PC-9 (cell line): ENCODE results near the gene ZCCHC14. TPM values are rescaled to one million over a fixed set of nuclear protein-coding genes. Genes with fewer than 3 reads are reported as not detected.

Source experiments
- BruUV-seq: library from RNA; stranded (reverse); fragments of 400-500 nt; replicated peaks from 2 replicates; lab custom pipeline; 2021; lab: Mats Ljungman, UMichigan
- CTCF ChIA-PET: fragments of 300-600 bp; sonication (Branson Sonifier 250); formaldehyde crosslinking; loops from one replicate; lab custom pipeline; 2022; ENCODE audit warnings: antibody characterized with exemption; lab: Charles Lee
- POLR2A ChIA-PET: fragments of 300-600 bp; sonication (Branson Sonifier 250); formaldehyde crosslinking; loops from one replicate; lab custom pipeline; 2022; ENCODE audit warnings: antibody characterized with exemption; ENCODE audit not compliant: unreplicated experiment; lab: Charles Lee
- DNase-seq, 2 experiments: peaks; one replicate each; pipeline versions ENCODE4 v3.0.0 to v3.0.0-alpha.2; 2015 to 2022; ENCODE audit warnings: mixed read lengths in 1 of 2
- H2AFZ ChIP-seq: fragments of 200-600 bp; sonication (generic); 2 replicates; pipeline ENCODE4 v1.8.1; 2017; ENCODE audit warnings: antibody characterized with exemption
- H3F3A ChIP-seq: fragments of 200-600 bp; sonication (generic); 2 replicates; pipeline ENCODE4 v1.8.1; 2017; ENCODE audit warnings: antibody characterized with exemption, mild to moderate bottlenecking, low read depth; ENCODE audit not compliant: insufficient read depth
- H3K27ac ChIP-seq: fragments of 200-600 bp; sonication (generic); 2 replicates; pipeline ENCODE4 v1.6.1; 2016; ENCODE audit warnings: mixed run types
- H3K27me3 ChIP-seq: fragments of 200-600 bp; sonication (generic); 2 replicates; pipeline ENCODE4 v1.6.1; 2016; ENCODE audit warnings: low read depth, mixed run types; ENCODE audit not compliant: insufficient read depth
- H3K36me3 ChIP-seq: fragments of 200-600 bp; sonication (generic); 2 replicates; pipeline ENCODE4 v1.6.1; 2016; ENCODE audit warnings: low read depth, mixed run types
- H3K4me1 ChIP-seq: fragments of 200-600 bp; sonication (generic); replicated peaks from 2 replicates; pipeline ENCODE4 v1.6.1; 2016; ENCODE audit warnings: mixed run types; ENCODE audit not compliant: insufficient read depth
- H3K4me2 ChIP-seq: fragments of 200-600 bp; sonication (generic); 2 replicates; pipeline ENCODE4 v1.6.1; 2017; ENCODE audit warnings: mixed run types
- H3K4me3 ChIP-seq: fragments of 200-600 bp; sonication (generic); 2 replicates; pipeline ENCODE4 v1.6.1; 2016; ENCODE audit warnings: mixed run types
- H3K79me2 ChIP-seq: fragments of 200-600 bp; sonication (generic); 2 replicates; pipeline ENCODE4 v1.6.1; 2017; ENCODE audit warnings: low read depth, mixed run types
- H3K9me2 ChIP-seq: fragments of 200-600 bp; sonication (generic); 2 replicates; pipeline ENCODE4 v1.8.1; 2017; ENCODE audit warnings: mild to moderate bottlenecking; ENCODE audit not compliant: insufficient read depth
- H3K9me3 ChIP-seq: fragments of 200-600 bp; sonication (generic); 2 replicates; pipeline ENCODE4 v1.8.1; 2016; ENCODE audit warnings: low read depth; ENCODE audit not compliant: insufficient read depth
- H4K20me1 ChIP-seq: fragments of 200-600 bp; sonication (generic); 2 replicates; pipeline ENCODE4 v1.8.1; 2017; ENCODE audit not compliant: insufficient read depth
- CTCF ChIP-seq: fragments of 200-600 bp; sonication (generic); conservative IDR thresholded peaks from 2 replicates; pipeline ENCODE4 v1.6.1; 2017; ENCODE audit warnings: mixed run types, antibody characterized with exemption, mild to moderate bottlenecking, moderate library complexity
- EZH2 ChIP-seq: fragments of 200-600 bp; sonication (generic); IDR thresholded peaks from 2 replicates; pipeline ENCODE4 v1.8.0; 2017; ENCODE audit warnings: antibody characterized with exemption, low read depth
- intact Hi-C: fragments of 100-400 bp; cut with micrococcal nuclease; formaldehyde crosslinking; loops from one replicate; pipeline ENCODE4 v1.10.0; 2022; ENCODE audit not compliant: unreplicated experiment
- total RNA-seq: library from RNA; stranded (reverse); gene quantifications from 2 replicates; pipeline ENCODE4 v1.2.3, GENCODE V29; 2021

The ZCCHC14 gene
- total RNA-seq, 1 experiment from 2014 or later = 17.9 TPM

- Histone ChIP-seq H2AFZ (no peak overlapping the region), H4K20me1 (peaks cover 30% of the 10 kb centered on the region), H3K4me3 (no peak overlapping the region), H3K4me1 (peaks cover 3% of the 10 kb centered on the region), H3F3A (no peaks in the 10 kb centered on the region; the same call in 1 of the 2 replicates), H3K9me3 (no peaks in the 10 kb centered on the region), H3K27ac (no peak overlapping the region), H3K4me2 (no peak overlapping the region), H3K9me2 (no peaks in the 10 kb centered on the region), H3K79me2 (peaks cover 47% of the 10 kb centered on the region), H3K36me3 (no peaks in the 10 kb centered on the region), H3K27me3 (no peaks in the 10 kb centered on the region)
- ChIA-PET CTCF (interaction anchor here (0.6 kb wide), 1 partner anchor 7 kb away, joined by 3 read pairs; no protein-coding TSS in a partner anchor), POLR2A (no interaction called here)
- no TSS peak for BruUV-seq
- intact Hi-C loops = no loop called here
- no peak for DNase-seq
- TF ChIP-seq EZH2 = no peak
- no peak for TF ChIP-seq CTCF
Measured at GRCh38 chr16:87471278-87472141, 21.3 kb downstream of the ZCCHC14 start.

- TF ChIP-seq CTCF = no peak
- no peak for TF ChIP-seq EZH2
- Histone ChIP-seq H3K9me3 (no peaks in the 10 kb centered on the region), H3K27me3 (no peaks in the 10 kb centered on the region), H4K20me1 (peaks cover 25% of the 10 kb centered on the region), H3K27ac (no peak overlapping the region), H3K4me3 (no peak overlapping the region), H2AFZ (no peak overlapping the region), H3K4me2 (no peak overlapping the region), H3K36me3 (no peaks in the 10 kb centered on the region), H3K79me2 (peaks cover 42% of the 10 kb centered on the region; the same call in 1 of the 2 replicates), H3F3A (peaks cover 10% of the 10 kb centered on the region), H3K4me1 (peaks cover 14% of the 10 kb centered on the region), H3K9me2 (no peaks in the 10 kb centered on the region)
- ChIA-PET POLR2A (no interaction called here), CTCF (no interaction called here)
- intact Hi-C loops = no loop called here
- no TSS peak for BruUV-seq
- DNase-seq = no peak
Measured at GRCh38 chr16:87470332-87470731, 22.5 kb downstream of the ZCCHC14 start.

- no TSS peak for BruUV-seq
- no peak overlapping the region for H3K4me2 ChIP-seq
- ChIA-PET CTCF (no interaction called here), POLR2A (no interaction called here)
- H3K4me3 ChIP-seq = no peak overlapping the region
- no peaks in the 10 kb centered on the region for H3K36me3 ChIP-seq
- peaks cover 25% of the 10 kb centered on the region for H3K4me1 ChIP-seq
- no peaks in the 10 kb centered on the region for H3K9me2 ChIP-seq
- intact Hi-C loops = loop anchor here (10.0 kb wide), 1 partner anchor 106 kb away; no protein-coding TSS in a partner anchor
- H3F3A ChIP-seq = peaks cover 20% of the 10 kb centered on the region
- no peaks in the 10 kb centered on the region for H3K9me3 ChIP-seq
- no peak overlapping the region for H2AFZ ChIP-seq
- peaks cover 47% of the 10 kb centered on the region for H3K79me2 ChIP-seq
- TF ChIP-seq EZH2 (no peak), CTCF (no peak)
- H3K27ac ChIP-seq = no peak overlapping the region
- no peak for DNase-seq
- no peaks in the 10 kb centered on the region for H3K27me3 ChIP-seq
- peaks cover 31% of the 10 kb centered on the region for H4K20me1 ChIP-seq
Measured at GRCh38 chr16:87469169-87469568, 23.7 kb downstream of the ZCCHC14 start.
